Karpas-422 (cell line): ENCODE measurements around the gene NCMAP. TPM values are rescaled to one million over a fixed set of nuclear protein-coding genes. Genes with fewer than 3 reads are reported as not detected.
"Not testable (repeated sequence)": the region's sequence is repeated elsewhere in the genome, so short reads cannot be mapped to it uniquely, and the experiment has no call there.

ENCODE experiments used
- DNase-seq: peaks from one replicate; pipeline ENCODE4 v3.0.0-alpha.2; 2015
- H2AFZ ChIP-seq: fragments of 200-600 bp; sonication (generic); 2 replicates; pipeline ENCODE4 v1.6.1; 2014; ENCODE audit warnings: antibody characterized with exemption, low read length, mixed read lengths
- H3K27ac ChIP-seq: fragments of 200-600 bp; sonication (generic); 2 replicates; pipeline ENCODE4 v1.5.1; 2014; ENCODE audit warnings: mild to moderate bottlenecking, low read length, moderate library complexity
- H3K27me3 ChIP-seq: fragments of 200-600 bp; sonication (generic); 2 replicates; pipeline ENCODE4 v1.6.1; 2014; ENCODE audit warnings: low read length, mixed read lengths
- H3K36me3 ChIP-seq: fragments of 200-600 bp; sonication (generic); 2 replicates; pipeline ENCODE4 v1.6.1; 2014; ENCODE audit warnings: low read length, mixed read lengths; ENCODE audit not compliant: insufficient read depth
- H3K4me1 ChIP-seq: fragments of 200-600 bp; sonication (generic); 2 replicates; pipeline ENCODE4 v1.6.1; 2014; ENCODE audit warnings: mild to moderate bottlenecking, low read length, mixed read lengths
- H3K4me2 ChIP-seq: fragments of 200-600 bp; sonication (generic); 2 replicates; pipeline ENCODE4 v1.6.1; 2014; ENCODE audit warnings: low read length, low read depth, mild to moderate bottlenecking; ENCODE audit not compliant: poor library complexity, severe bottlenecking
- H3K4me3 ChIP-seq: fragments of 200-600 bp; sonication (generic); 2 replicates; pipeline ENCODE4 v1.5.1; 2014; ENCODE audit warnings: mild to moderate bottlenecking, antibody characterized with exemption, low read length, mixed read lengths
- H3K79me2 ChIP-seq: fragments of 200-600 bp; sonication (generic); 2 replicates; pipeline ENCODE4 v1.6.1; 2014; ENCODE audit warnings: mild to moderate bottlenecking, low read length, mixed read lengths
- H3K9ac ChIP-seq: fragments of 200-600 bp; sonication (generic); 2 replicates; pipeline ENCODE4 v1.6.0; 2014; ENCODE audit warnings: low read length
- H3K9me2 ChIP-seq: fragments of 200-600 bp; sonication (generic), shearing (Covaris generic); replicated peaks from 2 replicates; pipeline ENCODE4 v1.6.0; 2014; ENCODE audit warnings: mild to moderate bottlenecking, low read length, moderate library complexity; ENCODE audit not compliant: insufficient read depth
- H3K9me3 ChIP-seq: fragments of 300-700, 200-600 bp; sonication (generic); 2 replicates; pipeline ENCODE4 v1.6.1; 2014; ENCODE audit warnings: low read length, mixed read lengths
- H4K20me1 ChIP-seq: fragments of 200-600 bp; sonication (generic); 2 replicates; pipeline ENCODE4 v1.6.1; 2014; ENCODE audit warnings: mild to moderate bottlenecking, antibody characterized with exemption, low read length, low read depth; ENCODE audit not compliant: insufficient read depth
- total RNA-seq: library from RNA; depleted of rRNA; stranded (reverse); fragments of >200 nt; shearing (Covaris generic); gene quantifications from 2 replicates; pipeline ENCODE4 v1.2.3, GENCODE V29; 2014; ENCODE audit warnings: low replicate concordance

Gene NCMAP
- total RNA-seq, 1 experiment from 2014 or later, result not detected

DNA sequence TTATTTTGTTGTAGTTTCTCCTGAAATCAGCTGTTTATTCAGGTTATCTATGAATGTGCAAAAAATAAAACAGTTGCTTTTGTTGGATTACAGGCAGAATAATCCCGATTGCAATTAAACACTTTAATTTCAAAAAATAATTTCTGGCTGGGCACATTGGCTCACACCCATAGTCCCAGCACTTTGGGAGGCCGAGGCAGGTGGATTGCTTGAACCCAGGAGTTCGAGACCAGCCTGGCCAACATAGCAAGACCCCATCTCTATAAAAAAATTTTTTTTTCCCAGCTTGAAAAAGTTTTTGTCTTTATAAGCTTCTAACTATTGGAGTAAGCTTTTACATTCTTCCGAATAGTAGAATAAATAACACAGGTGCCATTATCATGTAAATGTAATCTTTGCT is 38.0 kb upstream of the NCMAP start:
- H3K4me2 ChIP-seq, result no peak overlapping the region
- no peaks in the 10 kb centered on the region for H4K20me1 ChIP-seq
- no peaks in the 10 kb centered on the region for H3K9me3 ChIP-seq
- no peak overlapping the region for H3K9ac ChIP-seq
- no peaks in the 10 kb centered on the region for H3K36me3 ChIP-seq
- no peak overlapping the region for H3K4me3 ChIP-seq
- H2AFZ ChIP-seq, result no peak overlapping the region
- no peaks in the 10 kb centered on the region for H3K9me2 ChIP-seq
- no peaks in the 10 kb centered on the region for H3K27me3 ChIP-seq
- no peak for DNase-seq
- H3K4me1 ChIP-seq, result no peaks in the 10 kb centered on the region
- H3K27ac ChIP-seq, result no peak overlapping the region
- H3K79me2 ChIP-seq, result no peaks in the 10 kb centered on the region

DNA sequence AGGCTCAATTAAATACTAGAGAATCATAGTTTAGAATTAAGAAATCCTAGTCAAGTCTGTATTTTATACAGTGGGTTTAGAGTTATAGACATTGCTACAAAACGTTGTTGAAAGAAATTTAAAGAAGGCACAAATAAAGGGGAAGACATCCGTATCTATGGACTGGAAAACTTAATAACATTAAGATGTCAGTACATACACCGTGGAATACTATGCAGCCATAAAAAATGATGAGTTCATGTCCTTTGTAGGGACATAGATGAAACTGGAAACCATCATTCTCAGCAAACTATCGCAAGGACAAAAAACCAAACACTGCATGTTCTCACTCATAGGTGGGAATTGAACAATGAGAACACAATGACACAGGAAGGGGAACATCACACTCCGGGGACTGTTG is 35.6 kb upstream of the NCMAP start:
- not testable (repeated sequence) for H3K9me2 ChIP-seq, H3K9ac ChIP-seq, H3K79me2 ChIP-seq, H2AFZ ChIP-seq, H3K4me3 ChIP-seq, DNase-seq, H3K4me1 ChIP-seq, H3K4me2 ChIP-seq, H4K20me1 ChIP-seq, H3K27ac ChIP-seq, H3K27me3 ChIP-seq, H3K36me3 ChIP-seq, H3K9me3 ChIP-seq

DNA sequence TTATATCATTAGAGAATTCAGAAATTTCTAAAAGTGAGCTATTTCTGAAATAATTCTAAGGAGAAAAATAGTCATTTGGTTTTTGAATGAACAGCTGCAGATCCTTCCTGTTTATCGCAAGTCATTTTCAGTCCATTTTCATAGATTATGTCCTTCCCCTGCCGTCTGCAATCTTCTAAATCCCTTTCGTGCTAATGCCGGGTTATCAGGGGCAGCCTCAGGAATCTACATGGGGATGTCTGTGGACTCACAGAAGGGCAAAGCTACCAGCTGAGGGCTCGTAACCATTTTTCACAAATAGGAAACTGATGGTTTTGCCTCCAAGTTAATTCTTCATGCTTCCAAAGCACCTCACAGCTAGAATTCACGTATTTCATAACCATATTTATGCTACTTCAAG is 30.3 kb upstream of the NCMAP start:
- no peak overlapping the region for H3K27ac ChIP-seq
- no peak overlapping the region for H3K9ac ChIP-seq
- no peaks in the 10 kb centered on the region for H3K4me1 ChIP-seq
- no peaks in the 10 kb centered on the region for H3K9me2 ChIP-seq
- no peaks in the 10 kb centered on the region for H3K79me2 ChIP-seq
- no peaks in the 10 kb centered on the region for H3K27me3 ChIP-seq
- no peak for DNase-seq
- H4K20me1 ChIP-seq, result no peaks in the 10 kb centered on the region
- H3K9me3 ChIP-seq, result no peaks in the 10 kb centered on the region
- no peak overlapping the region for H2AFZ ChIP-seq
- no peak overlapping the region for H3K4me2 ChIP-seq
- H3K36me3 ChIP-seq, result no peaks in the 10 kb centered on the region
- H3K4me3 ChIP-seq, result no peak overlapping the region

DNA sequence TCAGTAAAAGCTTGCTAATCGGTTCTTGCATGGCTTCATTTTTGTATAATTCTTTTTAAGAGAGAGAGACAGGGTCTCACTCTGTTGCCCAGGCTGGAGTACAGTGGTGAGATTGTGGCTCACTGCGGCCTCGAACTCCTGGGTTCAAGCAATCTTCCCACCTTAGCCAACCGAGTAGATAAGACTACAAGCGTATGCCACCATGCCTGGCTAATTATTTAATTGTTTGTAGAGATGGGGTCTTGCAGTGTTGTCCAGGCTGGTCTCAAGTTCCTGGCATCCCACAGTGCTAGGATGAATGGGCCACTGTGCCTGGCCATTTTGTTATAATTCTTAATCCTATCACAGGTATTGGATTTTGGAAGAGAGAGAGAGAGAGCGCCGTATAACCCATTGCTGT is 29.8 kb upstream of the NCMAP start:
- Histone ChIP-seq H3K9me2 (no peaks in the 10 kb centered on the region), H3K9me3 (no peaks in the 10 kb centered on the region), H3K9ac (no peak overlapping the region), H4K20me1 (no peaks in the 10 kb centered on the region), H3K79me2 (no peaks in the 10 kb centered on the region), H3K27ac (no peak overlapping the region), H3K27me3 (no peaks in the 10 kb centered on the region), H3K4me3 (no peak overlapping the region), H2AFZ (no peak overlapping the region), H3K36me3 (no peaks in the 10 kb centered on the region), H3K4me2 (no peak overlapping the region), H3K4me1 (no peaks in the 10 kb centered on the region)
- no peak for DNase-seq

DNA sequence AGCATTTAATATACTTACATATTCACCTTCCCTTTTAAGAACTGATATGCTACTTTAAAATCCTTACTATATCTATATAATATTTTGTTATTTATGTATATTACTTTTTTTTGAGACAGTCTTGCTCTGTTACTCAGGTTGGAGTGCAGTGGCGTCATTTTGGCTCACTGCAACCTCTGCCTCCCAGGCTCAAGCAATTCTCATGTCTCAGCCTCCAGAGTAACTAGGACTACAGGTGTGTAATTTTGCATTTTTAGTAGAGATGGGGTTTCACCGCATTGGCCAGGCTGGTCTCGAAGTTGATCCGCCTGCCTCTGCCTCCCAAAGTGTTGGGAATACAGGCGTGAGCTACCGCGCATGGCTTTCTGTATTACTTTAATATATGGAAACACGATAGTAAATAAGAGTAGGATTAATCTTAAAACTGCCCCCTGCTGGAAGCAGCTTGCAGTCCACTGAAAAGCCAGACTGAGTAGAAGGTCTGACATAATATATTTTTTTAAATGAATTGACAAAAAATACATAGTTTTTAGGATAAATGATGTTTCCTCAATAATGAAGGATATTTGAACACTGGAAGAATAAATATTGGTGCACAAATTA is 28.8 kb upstream of the NCMAP start:
- no peak overlapping the region for H3K4me2 ChIP-seq
- H3K36me3 ChIP-seq, result no peaks in the 10 kb centered on the region
- no peak overlapping the region for H2AFZ ChIP-seq
- no peak overlapping the region for H3K27ac ChIP-seq
- H3K9me2 ChIP-seq, result no peaks in the 10 kb centered on the region
- H3K4me3 ChIP-seq, result no peak overlapping the region
- peak; percentile 76 for DNase-seq
- no peaks in the 10 kb centered on the region for H3K9me3 ChIP-seq
- H3K27me3 ChIP-seq, result no peaks in the 10 kb centered on the region
- H3K4me1 ChIP-seq, result no peaks in the 10 kb centered on the region
- H3K79me2 ChIP-seq, result no peaks in the 10 kb centered on the region
- no peaks in the 10 kb centered on the region for H4K20me1 ChIP-seq
- no peak overlapping the region for H3K9ac ChIP-seq

DNA sequence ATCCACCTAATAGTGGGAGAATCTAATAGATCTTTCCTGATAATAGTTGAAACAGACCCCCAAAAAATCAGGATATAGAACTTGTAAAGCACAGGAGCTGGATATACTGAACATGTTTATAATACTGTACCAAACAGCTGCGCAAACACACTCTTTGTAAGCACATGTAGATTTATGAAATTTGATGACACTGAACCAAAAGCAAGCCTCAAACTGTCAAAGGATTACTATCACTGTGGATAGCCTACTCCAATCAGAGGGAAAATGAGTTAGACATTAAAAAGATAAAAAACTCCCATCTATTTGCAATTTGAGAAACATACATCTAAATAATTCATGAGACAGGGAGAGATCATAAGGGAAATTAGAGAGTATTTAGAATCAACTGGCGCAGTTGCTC is 27.1 kb upstream of the NCMAP start:
- DNase-seq, result no peak
- H4K20me1 ChIP-seq, result no peaks in the 10 kb centered on the region
- H3K79me2 ChIP-seq, result no peaks in the 10 kb centered on the region
- H3K9ac ChIP-seq, result no peak overlapping the region
- no peak overlapping the region for H3K4me2 ChIP-seq
- no peaks in the 10 kb centered on the region for H3K4me1 ChIP-seq
- no peaks in the 10 kb centered on the region for H3K9me2 ChIP-seq
- H3K27ac ChIP-seq, result no peak overlapping the region
- H3K36me3 ChIP-seq, result no peaks in the 10 kb centered on the region
- H3K4me3 ChIP-seq, result no peak overlapping the region
- no peaks in the 10 kb centered on the region for H3K27me3 ChIP-seq
- H3K9me3 ChIP-seq, result no peaks in the 10 kb centered on the region
- H2AFZ ChIP-seq, result no peak overlapping the region

DNA sequence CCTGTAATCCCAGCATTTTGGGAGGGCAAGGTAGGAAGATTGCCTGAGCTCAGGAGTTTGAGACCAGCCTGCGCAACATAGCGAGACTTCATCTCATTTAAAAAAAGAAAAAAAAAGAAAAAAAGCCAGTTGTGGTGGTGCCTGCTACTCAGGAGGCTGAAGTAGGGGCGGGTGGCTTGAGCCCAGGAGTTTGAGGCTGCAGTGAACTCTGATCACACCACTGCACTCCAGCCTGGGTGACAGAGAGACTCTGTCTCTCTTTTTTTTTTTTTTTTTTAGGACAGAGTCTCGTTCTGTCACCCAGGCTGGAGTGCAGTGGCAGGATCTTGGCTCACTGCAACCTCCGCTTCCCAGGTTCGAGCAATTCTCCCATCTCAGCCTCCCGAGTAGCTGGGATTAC is 26.6 kb upstream of the NCMAP start:
- DNase-seq, H3K9me2 ChIP-seq, H2AFZ ChIP-seq, H3K4me3 ChIP-seq, H3K4me2 ChIP-seq, H3K36me3 ChIP-seq, H3K27me3 ChIP-seq, H4K20me1 ChIP-seq, H3K9me3 ChIP-seq, H3K27ac ChIP-seq, H3K4me1 ChIP-seq, H3K79me2 ChIP-seq, H3K9ac ChIP-seq: not testable (repeated sequence)

DNA sequence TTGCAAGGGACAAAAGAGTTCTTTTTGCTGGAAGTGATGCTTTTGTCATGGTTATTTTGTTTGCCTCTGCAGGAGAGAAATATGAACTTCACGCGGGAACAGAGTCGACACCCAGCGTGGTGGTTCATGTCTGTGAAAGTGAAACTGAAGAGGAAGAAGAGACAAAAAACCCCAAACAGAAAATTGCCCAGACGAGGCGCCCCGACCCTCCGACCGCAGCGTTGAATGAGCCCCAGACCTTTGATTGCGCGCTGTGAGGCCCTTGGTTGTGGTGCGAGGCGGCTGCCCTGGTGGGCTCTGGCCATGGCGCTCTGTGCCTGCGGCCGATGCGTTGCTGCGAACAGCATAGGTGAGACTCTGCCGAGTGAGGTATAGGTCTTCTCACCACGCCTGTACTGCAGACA is 20.9 kb upstream of the NCMAP start:
- no peaks in the 10 kb centered on the region for H3K9me3 ChIP-seq
- H3K79me2 ChIP-seq, result no peaks in the 10 kb centered on the region
- peak overlapping the region; percentile 66 for H3K4me3 ChIP-seq
- no peaks in the 10 kb centered on the region for H4K20me1 ChIP-seq
- H3K9me2 ChIP-seq, result no peaks in the 10 kb centered on the region
- peak overlapping the region; percentile 86 for H3K27ac ChIP-seq
- peaks cover 42% of the 10 kb centered on the region for H3K4me1 ChIP-seq
- DNase-seq, result peak; percentile 77
- no peaks in the 10 kb centered on the region for H3K36me3 ChIP-seq
- no peaks in the 10 kb centered on the region for H3K27me3 ChIP-seq
- peak overlapping the region; percentile 80 for H2AFZ ChIP-seq
- H3K9ac ChIP-seq, result peak overlapping the region; percentile 71
- H3K4me2 ChIP-seq, result peak overlapping the region; percentile 85

DNA sequence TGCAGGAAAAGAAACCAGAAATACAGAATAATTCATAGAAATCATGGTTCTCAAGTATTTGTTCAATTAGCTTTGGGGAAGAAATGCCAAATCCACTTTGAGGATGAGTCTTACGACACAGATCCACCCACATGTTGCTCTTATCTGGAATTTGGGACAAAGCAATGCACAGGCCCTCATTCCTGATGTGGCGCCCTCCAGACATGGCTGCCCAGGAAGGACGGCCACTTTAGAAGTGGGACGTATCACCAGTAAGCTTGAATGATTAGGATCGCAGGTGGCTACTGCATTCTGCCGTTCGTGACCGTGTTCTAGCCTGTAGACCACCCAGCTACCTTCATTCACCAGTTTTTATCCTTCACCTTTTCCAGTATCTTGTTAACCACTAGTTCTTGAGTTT is 20.1 kb upstream of the NCMAP start:
- H3K27ac ChIP-seq, result peak overlapping the region; percentile 86
- DNase-seq, result no peak
- H3K9ac ChIP-seq, result 0 out of 2 replicates have a peak overlapping the region, but pooled peaks have one; percentile 52
- H3K4me2 ChIP-seq, result peak overlapping the region; percentile 85
- no peaks in the 10 kb centered on the region for H3K36me3 ChIP-seq
- H3K79me2 ChIP-seq, result no peaks in the 10 kb centered on the region
- H3K4me3 ChIP-seq, result peak overlapping the region; percentile 66
- H4K20me1 ChIP-seq, result no peaks in the 10 kb centered on the region
- no peaks in the 10 kb centered on the region for H3K9me3 ChIP-seq
- no peaks in the 10 kb centered on the region for H3K27me3 ChIP-seq
- peaks cover 50% of the 10 kb centered on the region for H3K4me1 ChIP-seq
- H3K9me2 ChIP-seq, result no peaks in the 10 kb centered on the region
- H2AFZ ChIP-seq, result peak overlapping the region; percentile 80
